GM18870 (cell line): Measurements from ENCODE around the gene LSS.
"Not testable (repeated sequence)": the region's sequence is repeated elsewhere in the genome, so short reads cannot be mapped to it uniquely, and the experiment has no call there.

Experiments used
- ATAC-seq: cut with Tn5 transposase; IDR thresholded peaks from one replicate; pipeline ENCODE4 v1.9.1; 2021; ENCODE audit warnings: moderate library complexity; ENCODE audit not compliant: unreplicated experiment

The LSS gene

GRCh38 chr21:46246345-46246744, 17.8 kb upstream of the LSS start:
- ATAC-seq, result no peak

GRCh38 chr21:46245213-46245915, 16.8 kb upstream of the LSS start:
- ATAC-seq, result no peak

DNA sequence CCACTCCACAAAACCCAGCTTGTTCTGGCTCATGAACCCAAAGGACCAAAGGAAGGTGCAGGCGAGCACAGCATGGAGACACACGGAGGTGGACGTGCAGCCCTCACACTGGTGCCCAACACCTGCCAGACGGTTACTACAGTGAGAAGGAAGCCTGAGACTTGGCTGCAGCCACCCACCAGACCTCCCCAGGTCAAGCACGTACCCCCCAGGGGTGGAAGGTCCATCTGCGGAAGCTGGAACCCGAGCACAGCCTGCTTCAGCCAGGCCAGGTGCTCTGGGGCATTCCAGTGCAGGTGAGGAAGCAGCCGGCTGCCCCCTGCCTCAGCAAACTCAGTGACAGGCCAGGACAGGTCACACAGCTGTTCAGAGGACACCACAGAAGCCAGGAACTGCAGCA, 16.0 kb upstream of the LSS start:
- ATAC-seq, result no peak

GRCh38 chr21:46243960-46244361, 15.4 kb upstream of the LSS start:
- ATAC-seq, result no peak

DNA sequence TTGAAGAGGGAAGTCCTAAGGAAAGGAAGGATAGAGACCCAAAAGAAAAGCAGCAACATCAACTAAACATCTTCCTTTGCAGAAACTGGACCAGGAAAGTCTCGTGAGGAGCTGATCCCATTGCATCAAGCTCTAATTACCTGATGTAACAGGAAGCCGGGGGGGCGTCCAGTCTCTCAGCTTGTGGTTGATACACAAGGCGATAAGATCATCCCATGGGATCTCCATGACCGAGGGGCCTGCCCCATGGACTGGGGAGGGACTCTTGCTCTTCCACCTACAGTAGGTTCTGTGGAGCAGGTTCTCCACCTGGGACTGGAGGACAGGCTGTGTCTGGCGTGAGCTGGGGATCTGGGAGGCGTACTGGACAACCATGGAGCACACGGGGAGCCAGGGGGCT, 14.8 kb upstream of the LSS start:
- no peak for ATAC-seq

GRCh38 chr21:46241577-46241976, 13.0 kb upstream of the LSS start:
- not testable (repeated sequence) for ATAC-seq

DNA sequence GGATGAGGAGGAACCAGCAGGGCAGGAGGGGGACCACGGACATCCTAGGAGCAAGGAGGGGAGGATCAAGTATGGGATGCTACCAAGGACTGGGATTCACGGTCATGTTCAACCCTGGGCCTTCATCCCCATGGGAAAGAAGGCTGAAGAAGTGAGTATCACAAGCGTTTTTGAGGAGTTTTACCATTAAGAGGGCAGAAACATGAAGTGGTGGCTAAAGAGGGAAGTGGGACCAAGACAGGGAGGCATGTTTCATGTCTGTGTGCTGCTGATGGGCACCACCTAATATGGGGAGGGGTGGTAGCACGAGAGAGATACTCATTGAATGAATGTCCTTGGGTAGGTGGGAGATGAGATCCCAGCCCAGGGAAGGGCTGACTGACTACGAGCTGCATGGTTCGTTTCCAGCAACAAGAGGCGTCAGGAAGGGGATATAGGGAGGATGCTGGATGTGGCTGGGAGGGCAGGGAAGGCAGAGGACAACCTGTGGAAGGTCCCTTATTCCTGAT, 11.3 kb upstream of the LSS start:
- no peak for ATAC-seq

GRCh38 chr21:46237474-46237873, 8.9 kb upstream of the LSS start:
- ATAC-seq, result no peak

- ATAC-seq, result no peak
Observed at GRCh38 chr21:46234436-46234950, 5.9 kb upstream of the LSS start.

DNA sequence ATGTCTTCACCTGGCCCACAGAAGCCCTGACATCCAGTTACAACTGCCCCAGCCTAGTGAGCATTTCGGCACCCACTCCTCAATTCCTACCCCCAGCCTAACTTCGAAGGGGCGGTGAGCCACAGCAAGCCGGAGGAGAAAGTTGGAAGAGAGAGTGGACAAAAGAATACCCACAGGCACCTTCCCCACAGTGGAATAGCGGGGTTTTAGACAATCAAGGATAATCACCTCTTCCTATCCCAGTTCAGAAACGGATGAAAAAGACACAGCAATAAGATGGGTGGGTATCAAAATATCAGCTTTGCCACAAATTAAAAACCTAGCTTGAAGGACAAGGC, 1.3 kb upstream of the LSS start:
- ATAC-seq, result no peak

GRCh38 chr21:46229133-46229922, 754 bp upstream of the LSS start:
- ATAC-seq, result no peak

DNA sequence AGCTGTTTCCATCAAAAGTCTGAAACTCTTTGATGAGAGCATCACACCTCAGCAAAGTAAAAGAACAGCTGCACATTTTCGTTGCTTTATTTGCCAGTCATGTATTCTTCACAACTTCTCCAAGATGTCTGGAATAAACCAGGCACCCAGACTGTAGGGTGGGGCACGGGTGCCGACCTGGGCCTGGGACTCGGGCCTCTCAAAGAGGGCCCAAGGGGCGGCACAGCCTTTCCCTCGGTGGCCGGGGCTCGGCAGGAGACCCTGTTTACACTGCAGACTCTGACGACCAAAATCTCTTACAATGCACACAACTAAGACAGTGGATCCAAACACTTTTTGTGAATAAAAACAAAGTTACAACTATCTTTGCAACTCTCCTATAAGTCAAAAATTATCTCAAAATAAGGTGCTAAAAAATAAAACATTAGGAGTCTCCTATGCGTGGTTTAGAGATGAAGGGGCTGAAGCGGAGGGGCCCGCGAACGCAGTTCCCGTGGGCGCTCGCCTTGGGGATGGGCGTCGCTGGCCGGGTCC, 696 bp downstream of the LSS start:
- ATAC-seq, result no peak

DNA sequence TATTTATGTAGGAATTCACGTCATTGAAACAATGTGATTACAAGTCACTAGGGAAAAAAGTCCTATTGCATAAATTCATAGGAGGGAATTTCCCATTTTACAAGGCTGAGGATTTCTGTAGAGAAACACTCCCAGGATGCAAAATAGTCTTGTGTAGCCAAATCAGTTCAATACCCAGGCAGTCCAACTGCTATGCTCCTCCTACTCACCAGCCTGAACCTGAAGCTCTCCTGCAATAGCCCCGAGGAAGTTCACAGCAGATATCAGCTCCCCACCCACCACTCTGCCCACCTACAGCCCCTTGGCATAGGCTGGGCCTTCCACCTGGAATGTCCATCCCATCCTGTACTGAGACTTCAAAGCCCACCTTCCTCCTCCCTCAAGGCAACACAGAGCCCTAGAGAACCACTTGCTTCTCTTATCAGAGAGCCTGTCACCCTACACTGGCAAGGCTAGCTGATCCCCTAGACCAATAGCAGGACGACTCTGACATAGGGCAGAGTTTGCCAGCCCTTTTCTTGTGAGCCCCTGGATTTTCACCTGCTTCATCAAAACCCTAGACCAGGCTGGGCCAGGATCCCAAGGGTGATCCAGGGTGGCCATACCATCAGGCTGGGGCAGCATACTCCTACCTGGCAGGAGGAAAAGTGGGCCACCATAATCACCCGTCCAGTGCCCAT, 1.5 kb downstream of the LSS start:
- ATAC-seq, result no peak

DNA sequence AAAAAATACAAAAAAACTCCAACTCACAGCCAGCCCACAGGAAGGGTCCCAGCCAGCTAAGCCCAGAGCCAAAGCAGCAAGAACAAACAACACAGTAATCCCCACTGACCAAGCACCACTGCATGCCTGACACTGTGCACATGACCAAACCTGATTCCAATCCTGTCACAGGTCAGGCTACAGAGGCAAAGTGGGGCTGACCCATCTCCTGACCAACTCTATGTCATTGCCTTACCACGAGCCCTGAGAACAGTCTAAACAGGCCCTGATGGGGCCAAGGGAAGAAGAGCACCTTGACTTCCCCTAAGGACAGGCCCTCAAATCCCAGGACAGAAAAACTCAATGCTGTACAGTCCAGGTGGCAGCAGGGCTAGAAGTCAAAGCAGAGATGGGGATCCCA, 2.4 kb downstream of the LSS start:
- no peak for ATAC-seq

GRCh38 chr21:46223661-46224060, 4.9 kb downstream of the LSS start:
- ATAC-seq, result not testable (repeated sequence)

DNA sequence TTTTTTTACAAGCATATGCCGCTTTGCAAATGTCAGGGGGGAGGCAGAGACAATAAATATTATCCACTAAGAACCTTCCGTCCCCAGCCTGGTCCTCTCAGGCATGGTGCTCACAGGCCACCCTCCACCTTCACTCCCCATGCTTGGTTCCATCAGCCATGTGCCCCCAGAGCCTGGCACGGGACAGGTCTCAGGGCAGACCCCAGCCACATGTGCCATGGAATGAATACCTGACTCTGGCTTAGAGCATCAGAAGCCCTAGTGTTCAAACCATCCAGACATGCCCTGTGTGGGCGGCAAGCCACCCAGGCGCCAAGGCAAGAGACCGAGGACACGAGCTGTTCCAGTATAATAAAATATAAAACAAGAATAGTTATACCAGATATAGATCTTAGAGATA, 5.4 kb downstream of the LSS start:
- ATAC-seq, result no peak

DNA sequence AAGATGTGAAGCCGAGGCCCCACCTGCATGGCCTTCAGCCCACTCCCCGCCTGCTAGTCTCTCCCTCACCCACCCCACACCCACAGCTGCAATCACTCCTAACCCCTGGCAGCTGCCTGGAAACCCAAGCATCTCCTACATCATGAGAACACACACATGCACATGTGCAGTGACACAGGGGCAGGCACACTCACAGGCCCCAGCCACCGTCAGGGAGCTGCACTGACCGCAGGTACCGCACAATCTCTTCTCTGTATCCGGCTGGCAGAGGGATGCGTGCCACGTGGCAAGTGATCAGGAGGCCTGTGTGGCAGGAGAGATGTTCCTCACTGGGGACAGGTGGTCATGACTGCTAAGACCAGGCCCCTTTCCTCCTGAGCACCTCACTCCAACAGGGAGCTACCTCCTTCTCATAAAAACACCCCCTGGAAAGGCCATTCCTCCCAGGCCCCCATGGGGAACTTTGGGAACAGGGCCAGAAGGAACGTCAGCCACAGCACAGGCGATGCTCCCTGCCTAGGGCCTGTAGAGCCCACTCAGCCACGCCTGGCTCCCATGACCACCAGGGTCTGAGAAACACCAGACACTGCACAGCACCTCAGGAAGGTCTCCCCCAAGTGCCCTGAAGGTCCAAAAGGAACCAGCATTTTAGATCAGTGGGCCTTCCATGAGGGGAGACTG, 6.0 kb downstream of the LSS start:
- ATAC-seq, result no peak

DNA sequence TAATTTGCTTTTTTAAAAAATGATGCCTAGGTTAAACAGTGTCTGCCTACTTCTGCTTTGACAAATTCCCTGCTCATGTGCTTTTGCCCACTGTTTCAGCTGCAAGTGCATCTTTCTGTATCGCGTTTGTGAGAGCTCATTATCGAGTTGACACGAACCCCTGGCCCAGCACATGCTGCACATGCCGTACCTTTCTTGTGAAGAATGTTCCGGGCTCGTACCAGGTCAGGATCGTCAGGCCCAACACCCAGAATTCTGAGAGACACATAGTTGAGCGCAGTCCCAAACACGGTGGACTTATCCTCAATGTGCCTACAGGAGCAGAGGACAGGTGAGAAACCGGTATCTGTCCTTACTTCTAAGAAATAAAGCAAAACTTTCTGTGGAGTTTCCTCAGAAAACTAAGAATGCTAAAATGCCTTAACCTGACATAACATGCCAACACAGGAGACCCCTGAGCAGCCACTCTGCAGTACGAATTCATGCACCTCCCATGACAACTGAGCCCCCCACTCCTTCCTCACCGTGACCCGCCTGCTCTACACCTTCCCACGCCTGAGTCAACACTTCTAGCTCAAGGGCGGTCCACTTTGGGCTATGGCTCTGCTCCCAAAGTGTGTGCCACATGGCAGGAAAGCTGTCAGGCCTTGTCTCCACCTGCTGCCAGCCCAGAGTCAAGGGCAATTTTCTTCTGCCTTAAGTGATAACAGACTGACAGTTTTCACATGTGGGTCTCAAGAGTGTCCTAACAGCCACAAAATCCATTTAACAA, 6.7 kb downstream of the LSS start:
- no peak for ATAC-seq

- no peak for ATAC-seq
Observed at GRCh38 chr21:46220847-46221246, 7.7 kb downstream of the LSS start.

DNA sequence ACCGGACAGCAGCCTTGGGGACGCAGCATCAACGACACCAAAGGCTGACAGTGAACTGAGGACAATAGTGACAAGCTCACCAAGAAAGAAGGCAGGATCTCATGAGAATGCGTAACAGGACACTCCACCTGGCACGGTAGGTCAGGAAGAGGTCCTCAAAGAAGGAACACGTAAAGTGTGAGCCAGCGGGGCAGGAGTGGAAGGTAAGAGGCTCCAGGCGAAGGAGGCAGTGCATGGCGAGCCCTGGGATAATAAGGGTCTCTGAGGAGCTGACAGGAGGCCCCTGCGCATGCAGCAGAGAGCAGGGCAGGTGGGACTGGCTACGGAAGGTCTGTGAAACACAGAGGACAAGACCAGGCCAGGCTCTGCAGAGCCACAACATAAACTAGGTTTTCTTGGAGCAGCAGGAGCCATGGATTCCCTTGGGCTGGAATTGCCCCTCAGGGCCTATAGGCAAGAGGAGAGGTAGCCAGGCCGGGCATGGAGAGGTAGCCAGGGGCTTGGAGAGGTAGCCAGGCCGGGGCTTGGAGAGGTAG, 8.2 kb downstream of the LSS start:
- ATAC-seq, result no peak
